IPS-11a (cell line): ENCODE measurements around the gene AIPL1.

Source experiments
- H3K4me3 ChIP-seq: one replicate; pipeline ENCODE4 v1.5.1; 2013; ENCODE audit warnings: low read depth, low read length, control low read depth

The AIPL1 gene

DNA sequence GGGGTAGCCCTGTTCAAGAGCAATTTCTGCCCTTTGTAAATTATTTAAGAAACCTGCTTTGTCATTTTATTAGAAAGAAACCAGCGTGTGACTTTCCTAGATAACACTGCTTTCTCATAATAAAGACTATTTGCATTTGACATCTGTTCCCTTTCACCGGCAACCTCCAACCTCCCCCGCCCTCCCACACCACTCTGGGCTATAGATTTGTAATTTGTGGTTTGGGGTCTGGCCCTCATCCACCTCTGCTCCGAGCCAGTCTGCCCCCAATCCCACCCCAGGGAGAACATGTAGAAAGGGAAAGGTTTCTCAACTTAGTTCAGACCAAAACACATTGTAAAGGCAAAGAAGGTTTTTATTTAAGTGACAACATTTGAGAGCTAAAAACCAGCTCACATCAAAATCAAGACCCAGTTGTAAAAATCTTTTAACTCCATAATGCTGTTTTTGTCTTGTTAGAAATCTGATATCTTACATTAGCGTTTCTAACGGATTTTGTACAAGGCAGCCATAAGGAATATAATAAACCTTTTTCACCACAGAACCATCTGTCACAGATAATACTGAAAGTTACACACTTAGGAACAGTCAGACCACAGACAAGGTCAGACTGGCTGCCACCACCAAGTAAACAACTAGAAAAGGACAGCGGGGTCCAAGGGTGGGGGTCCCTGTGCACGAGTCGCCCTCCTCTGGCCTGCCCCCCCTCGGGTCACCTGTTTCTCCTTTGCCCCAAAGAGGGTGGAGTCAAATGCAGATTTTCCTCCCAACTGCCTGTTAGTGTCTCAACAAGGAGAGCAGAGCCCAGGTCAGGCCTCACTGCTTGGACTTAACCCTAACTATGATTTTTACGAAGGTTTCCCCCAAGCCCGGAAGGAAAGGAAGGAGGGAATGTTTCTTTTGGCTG lies 16.3 kb upstream of the AIPL1 start:
- no peak overlapping the region for H3K4me3 ChIP-seq

DNA sequence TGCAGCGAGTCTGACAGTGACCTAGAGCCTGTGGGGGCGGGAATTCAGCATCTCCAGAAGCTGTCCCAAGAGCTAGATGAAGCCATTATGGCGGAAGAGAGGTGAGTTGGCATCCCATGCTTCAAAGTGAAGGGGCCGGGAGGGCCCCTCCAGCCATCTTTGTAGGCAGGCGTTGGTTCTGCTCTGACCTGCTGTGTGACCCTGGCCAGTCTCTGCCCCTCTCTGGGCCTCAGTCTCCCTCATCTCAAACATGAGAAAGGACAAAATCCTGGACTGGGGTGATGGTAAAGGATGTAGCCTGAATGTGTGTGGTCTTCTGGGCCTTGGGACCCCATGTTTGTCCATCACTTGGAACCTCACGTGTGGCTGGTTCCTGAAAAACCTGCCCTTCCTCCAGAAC lies 14.4 kb upstream of the AIPL1 start:
- no peak overlapping the region for H3K4me3 ChIP-seq

DNA sequence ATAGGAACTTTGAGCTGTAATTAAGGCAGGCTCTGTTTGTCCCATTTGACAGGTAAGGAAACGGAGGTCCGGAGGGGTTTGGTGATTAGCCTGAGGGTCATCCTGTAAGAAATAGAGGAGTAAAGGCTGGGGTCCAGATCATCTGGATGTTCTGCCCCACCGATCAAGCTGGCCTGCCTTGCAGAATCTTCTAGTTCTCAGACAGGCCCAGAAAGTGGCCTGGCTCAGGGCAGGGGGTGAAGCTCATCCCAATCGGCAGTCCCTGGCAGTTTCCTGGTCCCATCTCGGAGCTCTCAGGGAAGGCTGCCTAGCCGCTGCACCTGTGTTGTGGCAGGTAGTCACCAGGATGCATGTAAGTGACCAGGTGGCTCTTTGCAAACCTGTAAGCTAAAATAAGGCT lies 13.6 kb upstream of the AIPL1 start:
- no peak overlapping the region for H3K4me3 ChIP-seq

DNA sequence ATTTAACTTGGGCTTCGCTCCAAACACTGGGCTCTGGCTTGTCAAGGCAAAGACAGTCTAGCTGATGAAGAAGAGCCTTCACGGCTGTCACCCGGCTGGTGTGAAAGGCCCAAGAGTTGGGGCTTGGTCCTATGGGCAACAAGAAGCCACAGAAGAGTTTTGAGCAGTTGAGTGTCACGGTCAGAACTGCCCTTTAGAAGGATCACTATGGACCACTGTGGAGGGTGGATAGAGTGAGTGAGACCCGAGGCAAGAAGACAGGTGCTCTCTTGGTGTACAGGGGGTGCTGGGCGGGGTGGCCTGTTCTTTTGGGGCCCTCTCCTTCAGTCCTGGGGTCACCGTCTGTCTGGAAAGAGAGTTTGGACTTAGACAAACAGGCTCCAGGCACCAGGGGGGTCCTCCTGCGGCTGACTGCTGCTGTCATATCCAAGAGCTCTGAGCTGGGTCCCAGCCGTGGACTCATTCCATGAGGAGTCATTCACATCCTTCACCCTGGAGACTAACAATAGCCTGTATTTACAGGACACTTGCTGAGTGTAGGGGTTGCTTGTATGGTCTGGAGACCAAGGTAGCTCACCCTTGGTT lies 11.7 kb upstream of the AIPL1 start:
- H3K4me3 ChIP-seq: no peak overlapping the region

DNA sequence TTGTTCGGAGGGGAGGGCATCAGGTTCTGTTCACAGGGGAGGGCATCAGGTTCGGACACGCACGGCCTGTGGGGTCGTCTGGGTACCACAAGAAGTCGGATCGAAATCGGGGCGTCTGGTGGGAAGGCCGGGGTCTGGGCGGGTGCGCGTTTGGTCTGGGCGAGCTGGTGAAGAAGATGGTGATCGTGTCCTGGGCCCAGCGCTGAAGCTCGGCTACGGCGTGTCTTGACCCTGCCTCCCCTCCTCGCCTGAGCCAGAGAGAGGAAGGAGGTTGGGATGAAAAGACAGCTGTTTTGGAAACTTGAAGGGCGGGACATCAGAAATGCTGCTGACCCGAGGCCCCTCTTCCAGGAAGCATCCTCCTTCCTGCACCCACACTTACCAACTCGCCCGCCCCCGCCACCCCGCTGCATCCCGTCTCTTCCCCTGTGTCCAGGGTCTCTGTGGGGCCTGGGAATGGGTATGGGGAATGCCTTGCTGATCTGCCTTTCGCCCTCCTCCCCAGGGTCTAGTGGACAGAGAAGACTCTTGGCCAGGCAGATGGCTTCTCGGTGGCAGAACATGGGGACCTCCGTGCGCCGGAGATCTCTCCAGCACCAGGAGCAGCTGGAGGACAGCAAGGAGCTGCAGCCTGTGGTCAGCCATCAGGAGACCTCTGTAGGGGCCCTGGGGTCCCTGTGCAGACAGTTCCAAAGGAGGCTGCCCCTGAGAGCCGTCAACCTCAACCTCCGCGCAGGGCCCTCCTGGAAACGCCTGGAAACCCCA lies 9.8 kb upstream of the AIPL1 start:
- peak overlapping the region; percentile 83 for H3K4me3 ChIP-seq

DNA sequence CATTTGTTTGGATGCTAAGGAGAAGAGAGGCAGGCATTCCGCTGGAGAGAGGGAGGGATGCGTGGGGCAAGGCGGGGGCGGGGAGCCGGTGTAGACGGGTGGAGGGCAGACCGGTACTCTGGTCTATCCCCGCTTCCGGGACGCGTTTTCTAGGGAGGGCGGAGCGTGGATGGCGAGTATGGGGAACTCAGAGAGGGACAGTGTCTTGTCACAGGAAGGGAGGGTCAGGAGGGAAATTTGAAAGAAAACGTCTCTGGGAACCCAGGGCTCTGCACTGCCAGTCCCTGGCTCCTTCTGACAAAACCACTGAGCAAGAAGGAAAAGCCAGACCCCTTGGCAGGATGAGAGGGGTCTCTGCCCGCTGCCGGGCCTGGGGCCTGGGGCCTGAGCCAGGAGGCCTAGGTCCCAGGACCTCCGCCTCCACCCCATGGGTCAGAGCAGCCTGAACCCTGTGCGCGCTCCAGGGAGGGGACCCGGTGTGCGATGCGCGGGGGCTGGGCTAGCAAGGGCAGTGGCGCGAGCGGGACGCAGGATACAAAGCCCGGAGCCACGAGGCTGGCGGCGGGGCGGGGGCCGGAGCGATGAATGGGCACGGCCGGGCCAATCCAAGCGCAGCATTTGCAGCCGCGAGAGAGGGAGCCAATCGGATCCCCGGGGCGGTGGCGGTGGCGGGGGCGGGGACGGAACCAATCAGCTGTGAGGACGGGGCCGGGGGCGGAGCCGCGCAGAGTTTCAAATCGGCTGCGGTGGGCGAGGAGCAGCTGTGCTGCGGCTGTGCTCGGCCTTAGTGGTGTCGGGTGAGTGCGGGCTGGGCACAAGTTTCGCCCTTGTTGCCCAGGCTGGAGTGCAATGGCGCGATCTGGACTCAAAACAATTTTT lies 9.0 kb upstream of the AIPL1 start, which contains the start of gene PIMREG:
TSS of gene PIMREG (plus strand) at position 764 of the 879 bp plus-strand sequence. CDS start 656 bp downstream, outside the sequence.
- H3K4me3 ChIP-seq: peak within 1 kb of the TSS; percentile 83

DNA sequence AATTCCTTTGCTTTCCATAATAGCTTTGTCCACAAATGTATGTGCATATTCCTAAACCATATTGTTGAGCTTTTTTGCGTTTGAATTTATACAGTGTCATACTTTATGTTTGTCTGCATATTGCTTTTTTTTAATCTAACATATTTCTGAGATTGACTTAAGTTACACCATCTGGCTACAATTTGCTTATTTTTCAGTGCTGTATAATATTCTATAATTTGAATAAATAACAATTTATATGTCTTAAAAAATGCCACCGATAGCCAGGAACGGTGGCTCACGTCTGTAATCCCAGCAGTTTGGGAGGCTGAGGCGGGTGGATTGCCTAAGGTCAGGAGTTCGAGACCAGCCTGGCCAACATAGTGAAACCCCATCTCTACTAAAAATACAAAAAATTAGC lies 7.9 kb upstream of the AIPL1 start:
- H3K4me3 ChIP-seq: no peak overlapping the region

DNA sequence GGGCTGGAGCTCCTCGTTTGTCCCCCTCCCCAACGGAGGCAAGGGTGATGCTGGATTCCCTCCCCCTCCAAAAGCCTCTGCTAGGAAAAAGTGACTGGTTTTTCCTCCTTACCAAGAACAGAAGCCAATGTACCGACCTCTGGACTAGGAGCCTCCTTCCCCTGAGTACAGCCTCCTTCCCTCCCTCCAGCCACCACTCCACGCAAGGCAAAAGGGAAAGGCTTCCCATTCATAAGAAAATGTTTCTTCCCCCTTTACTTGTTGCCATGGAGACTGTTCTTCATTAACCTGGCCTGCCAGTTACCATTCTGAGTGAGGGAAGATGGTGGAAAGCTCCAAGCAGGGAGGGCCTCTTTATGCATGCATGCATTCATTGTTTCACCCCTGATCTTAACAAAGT lies 5.0 kb upstream of the AIPL1 start:
- no peak overlapping the region for H3K4me3 ChIP-seq

DNA sequence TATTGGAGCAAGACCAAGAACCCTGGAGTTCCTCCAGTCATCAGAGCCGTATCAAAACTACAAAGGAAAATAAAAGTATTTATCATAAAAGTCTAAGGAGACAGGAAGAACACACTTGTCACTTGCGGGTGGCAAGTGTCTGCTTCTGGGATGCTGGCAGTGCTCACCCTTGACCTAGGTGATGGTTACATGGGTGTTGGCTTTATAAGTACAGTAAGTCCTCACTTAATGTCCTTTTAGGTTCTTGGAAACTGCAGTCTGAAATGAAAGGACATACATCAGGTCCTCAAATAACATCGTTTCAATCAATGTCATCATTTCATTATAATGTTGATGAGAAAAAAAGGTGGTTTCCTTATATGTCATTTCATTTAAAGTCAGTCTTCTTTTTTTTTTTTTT lies 3.0 kb upstream of the AIPL1 start:
- no peak overlapping the region for H3K4me3 ChIP-seq

DNA sequence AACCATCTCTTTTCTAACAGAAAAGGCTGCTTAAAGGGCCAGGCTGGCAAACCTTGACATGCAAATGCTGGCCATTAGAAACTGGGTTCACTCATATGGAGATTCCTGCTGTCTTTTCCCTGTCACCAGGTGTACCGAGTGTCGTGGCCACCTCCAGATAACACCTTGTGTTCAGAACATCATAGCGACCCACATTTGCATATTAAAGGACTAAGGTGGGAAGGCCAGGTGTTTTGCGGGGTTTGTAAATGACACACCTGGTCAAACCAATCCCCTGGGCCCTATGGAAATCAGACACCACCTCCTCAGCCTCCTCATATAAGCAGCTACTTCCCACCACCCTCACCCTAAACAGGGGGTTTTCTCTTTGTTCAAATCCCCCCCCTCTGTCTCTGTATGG lies 2.5 kb upstream of the AIPL1 start:
- no peak overlapping the region for H3K4me3 ChIP-seq

DNA sequence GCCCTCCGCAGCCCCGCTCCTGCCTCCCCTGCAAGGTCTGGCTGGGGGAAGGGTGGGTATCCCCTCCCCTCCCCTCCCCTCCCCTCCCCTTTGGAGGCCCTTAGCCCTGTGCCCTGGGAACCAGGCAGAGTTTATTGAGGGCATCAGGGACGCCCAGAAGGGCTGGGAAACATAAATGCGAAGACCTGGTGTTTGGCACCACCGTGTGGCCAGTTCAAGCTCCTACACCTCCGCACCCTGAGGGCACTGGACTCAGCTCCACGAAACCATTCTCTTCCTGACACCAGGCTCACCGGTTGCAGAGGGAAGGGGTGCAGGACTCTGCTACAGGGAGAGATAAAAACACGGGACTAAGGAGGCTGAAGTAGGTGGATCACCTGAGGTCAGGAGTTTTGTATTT lies 1.0 kb upstream of the AIPL1 start:
- H3K4me3 ChIP-seq: no peak overlapping the region

DNA sequence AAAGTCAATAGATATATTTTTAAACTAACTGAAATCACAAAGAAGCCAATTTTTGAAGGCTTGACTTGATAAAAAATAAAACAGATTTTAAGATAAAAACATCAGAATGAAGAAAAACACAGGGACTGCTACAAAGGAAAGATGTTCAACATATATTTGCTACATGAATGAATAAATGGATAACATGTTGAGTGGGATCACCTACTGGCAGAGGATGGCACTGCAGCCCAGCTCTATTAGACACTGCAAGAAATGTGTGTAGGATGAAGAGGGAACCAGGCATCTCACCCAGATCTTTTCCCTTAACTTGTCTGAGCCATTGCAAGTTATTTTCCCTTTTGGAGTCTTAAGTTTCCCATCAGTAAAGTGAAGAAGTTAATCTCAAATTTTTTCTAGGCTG lies 4.2 kb downstream of the AIPL1 start:
- H3K4me3 ChIP-seq: no peak overlapping the region

DNA sequence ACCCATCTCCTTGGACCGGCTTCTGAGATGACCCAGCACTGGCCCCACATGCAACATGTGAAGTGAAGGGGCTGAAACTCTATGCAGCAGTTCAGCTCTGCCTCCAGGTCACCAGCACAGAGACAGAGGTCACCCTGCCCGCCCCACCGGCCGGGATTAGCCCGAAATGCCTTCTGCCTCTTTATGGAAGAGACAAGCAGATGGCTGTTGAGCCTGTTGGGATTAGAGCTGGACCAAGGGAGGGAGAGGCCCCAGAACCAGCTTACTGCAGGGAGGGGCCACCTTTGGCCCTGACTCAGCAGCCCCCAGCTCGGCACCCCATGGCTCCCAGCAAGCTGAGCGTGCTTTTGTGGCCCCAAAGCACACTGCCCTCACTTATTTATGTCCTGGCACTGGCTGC lies 5.7 kb downstream of the AIPL1 start:
- H3K4me3 ChIP-seq: no peak overlapping the region

DNA sequence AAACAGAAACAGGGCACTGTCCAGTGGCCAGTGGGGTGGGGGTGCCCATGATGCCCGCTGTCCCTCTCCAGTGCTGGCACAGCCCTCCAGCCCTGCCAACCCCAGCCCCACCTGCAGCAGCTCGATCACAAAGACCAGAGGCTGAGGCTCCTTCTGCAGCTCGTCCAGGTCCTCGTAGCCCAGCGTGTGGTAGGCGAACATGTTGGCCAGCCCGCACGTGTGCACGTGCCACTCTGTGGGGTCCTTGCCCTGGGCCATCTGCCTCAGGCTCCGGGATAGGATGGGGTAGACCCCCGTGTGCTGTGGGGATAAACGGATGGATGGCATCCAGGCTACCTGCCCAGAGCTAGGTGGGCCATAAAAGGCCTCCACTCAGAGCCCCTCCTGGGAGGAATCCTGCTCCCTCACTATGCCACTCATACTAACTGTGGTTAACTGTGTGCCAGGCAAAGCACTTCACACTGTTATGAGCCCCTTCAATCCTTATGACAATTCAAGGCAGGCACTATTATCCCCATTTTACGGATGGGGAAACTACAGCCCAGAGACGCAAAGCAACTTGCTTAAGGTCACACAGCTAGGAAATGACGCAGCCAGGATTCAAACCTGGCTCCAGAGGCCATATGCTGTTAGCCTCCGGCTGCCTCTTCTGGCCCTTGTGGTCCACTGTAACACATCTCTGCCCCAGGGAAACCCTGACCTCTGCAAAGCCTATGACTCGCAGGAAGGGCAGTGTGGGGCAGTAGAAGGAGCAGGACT lies 6.5 kb downstream of the AIPL1 start:
- H3K4me3 ChIP-seq: no peak overlapping the region

DNA sequence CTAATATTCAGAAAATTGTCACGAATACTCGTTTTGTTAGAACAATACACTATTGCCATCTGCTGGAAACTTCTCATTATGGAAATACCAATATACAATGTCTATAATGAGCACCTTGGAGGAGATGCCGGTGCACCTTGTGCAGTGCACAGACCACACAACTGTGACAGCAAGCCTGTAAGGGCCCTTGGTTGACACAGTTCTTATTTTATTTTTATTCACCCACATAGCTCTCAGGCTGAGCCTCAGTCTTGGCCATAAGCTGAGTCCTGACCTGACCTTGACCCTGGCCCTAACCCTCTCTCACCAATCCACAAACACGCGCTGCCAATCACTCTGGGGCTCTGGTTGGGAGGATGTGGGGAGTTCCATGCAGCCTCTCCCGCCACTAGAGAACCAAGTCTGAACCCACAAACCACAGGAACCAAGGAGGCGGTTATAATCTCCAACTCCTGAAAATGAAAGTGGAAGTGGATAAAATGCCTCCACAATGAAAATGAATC lies 7.6 kb downstream of the AIPL1 start:
- no peak overlapping the region for H3K4me3 ChIP-seq

DNA sequence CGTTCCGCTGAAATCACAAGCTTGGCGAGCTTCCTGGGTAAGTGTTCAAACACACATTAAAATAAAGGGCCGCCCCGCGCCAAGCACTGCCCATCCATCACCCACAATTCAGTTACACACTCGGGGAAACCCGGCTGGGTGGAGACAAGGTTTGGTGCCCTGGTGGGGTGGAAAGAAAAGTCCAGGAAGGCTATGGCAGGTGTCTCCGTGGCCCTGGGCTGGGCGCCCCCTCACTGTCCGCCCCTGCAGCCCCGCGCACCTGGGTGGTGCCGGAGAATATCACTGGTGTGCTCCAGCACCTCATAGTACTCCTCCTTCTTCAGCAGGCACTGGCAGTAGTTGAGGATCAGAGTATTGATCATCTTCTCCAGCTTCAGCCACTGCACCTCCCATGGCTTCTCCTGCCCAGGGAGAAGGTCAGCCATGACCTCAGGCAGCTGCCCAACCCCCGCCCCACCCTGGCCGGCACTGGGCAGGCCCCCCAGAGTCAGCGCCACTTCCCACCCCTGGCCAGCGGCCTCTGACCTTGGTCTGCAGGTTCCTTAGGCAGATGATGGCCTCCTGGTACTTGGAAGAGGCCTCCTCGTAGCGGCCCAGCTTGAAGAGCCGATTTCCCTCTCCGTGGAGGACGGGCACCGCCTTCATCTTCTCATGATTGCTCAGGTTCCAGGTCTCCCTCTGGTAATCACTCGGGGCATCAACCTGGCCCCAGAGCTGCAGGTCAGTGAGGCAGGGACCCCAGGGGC lies 8.4 kb downstream of the AIPL1 start:
- H3K4me3 ChIP-seq: no peak overlapping the region

DNA sequence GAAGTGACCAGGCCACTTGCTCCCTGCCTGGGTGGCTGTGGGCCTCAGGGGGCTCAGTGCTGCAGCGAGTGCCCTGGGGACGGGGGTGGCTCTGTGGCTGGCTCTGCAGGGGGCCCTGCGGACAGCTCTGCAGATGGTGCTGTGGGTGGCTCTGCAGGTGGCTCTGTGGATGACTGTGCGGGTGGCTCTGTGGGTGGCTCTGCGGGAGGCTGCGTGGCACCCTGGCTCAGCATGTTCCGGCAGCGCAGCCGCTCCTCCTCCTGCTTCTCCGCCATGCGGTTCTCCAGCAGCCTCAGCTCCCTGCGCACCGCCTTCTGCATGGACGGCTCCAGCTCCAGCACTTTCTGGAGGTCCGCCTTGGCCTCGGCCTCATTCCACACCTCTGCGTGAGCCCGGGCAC lies 9.5 kb downstream of the AIPL1 start:
- H3K4me3 ChIP-seq: no peak overlapping the region

DNA sequence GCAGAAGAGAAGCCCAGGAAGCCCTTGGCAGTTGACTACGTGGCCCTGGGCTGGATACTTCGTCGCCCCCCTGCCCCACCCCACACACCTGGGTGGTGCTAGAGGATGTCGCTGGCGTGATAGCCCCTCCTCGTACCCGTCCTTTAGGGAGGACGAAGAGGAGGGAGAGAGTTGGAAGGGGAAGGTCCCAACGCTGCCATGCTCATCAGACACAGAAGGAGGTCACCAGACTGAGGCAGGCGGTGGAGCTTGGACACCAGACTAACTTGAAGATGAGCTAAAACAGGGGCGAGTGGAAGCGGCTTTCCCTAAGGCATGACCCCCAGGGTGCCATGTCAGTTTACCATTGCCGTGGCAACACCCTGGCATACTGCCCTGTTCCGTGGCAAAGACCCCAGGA lies 11.0 kb downstream of the AIPL1 start:
- H3K4me3 ChIP-seq: no peak overlapping the region

DNA sequence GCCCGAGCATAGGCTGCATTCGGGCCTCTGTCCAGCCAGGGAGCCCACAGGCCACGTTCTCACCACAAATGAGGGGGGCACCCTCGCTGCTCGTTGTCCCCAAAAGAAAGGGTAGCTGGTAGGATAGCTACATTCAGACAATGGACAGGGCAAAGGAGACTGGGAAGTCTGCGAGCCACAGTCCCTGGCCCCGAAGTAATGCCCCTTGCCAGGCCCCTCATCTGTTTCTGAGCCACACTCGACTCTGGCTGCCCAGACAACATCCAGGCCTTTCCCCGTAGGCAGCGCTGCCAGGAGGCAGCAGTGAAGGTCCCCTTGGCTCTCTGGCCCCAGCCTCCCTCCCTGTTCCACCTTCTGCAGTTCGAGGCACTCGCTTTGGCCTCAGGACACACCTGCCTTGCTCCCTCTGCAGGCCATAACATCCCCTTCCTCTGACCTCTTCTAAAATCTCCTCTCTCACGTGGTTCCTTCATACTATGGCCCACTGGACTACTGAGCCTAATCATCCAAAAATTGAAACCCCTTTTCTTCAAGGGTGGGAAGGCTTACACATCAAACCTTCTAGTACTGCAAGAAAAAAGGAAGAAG lies 12.2 kb downstream of the AIPL1 start:
- H3K4me3 ChIP-seq: no peak overlapping the region
